22Rv1 (cell line): ENCODE data around the gene PTPRG.

Experiments used
- H3K27ac ChIP-seq: fragments of 450-650 bp; 2 replicates; pipeline ENCODE4 v1.5.1; 2017
- CTCF ChIP-seq: fragments of 450-650 bp; IDR thresholded peaks from 2 replicates; pipeline ENCODE4 v1.5.1; 2017; ENCODE audit warnings: mild to moderate bottlenecking
- ZFX ChIP-seq: fragments of 450-650 bp; IDR thresholded peaks from 2 replicates; pipeline ENCODE4 v1.6.1; 2017; ENCODE audit warnings: antibody characterized with exemption, borderline replicate concordance

The PTPRG gene

GRCh38 chr3:62022312-62022711 lies 460.9 kb downstream of the PTPRG start:
- no peak overlapping the region for H3K27ac ChIP-seq
- TF ChIP-seq ZFX (no peak), CTCF (no peak)

DNA sequence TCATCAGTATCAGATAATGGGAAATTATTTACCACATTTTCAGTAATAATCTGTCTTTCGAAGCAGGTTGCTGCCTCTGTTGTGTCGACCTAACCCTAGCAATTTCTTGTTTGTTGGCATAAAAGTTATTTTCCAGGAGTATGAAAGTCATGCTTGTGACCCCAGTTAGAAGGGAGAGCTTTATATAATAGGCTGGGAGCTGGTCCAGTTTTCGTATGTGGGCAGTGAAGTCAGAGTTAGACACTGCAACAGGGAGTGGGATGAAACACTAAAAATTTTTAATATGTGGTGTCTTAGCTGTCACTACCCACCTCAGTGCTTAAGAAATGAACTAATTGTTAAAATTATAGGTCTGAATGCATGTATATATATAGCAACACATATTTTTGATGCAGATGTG lies 463.5 kb downstream of the PTPRG start:
- H3K27ac ChIP-seq, result no peak overlapping the region
- no peak for TF ChIP-seq CTCF
- no peak for TF ChIP-seq ZFX

DNA sequence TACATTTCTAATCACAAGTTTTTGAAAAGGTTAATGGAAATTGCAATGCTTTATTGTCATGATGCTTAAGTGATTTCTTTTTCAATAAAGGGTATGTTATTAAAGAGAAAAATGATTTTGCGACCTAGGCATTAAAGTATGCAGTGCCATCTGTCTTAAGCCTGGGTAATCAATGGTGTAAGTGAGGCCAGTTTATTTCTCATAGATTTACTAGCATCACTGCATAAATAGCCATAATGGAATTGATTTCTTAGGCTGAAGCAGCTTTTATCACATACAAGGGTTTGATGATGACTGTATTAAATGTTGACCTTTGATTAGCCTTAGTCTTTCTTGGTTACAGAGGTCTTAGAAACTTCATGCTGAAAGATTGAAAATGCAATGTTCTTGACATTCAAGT lies 464.5 kb downstream of the PTPRG start:
- TF ChIP-seq CTCF (no peak), ZFX (no peak)
- H3K27ac ChIP-seq, result no peak overlapping the region

- TF ChIP-seq CTCF (no peak), ZFX (no peak)
- H3K27ac ChIP-seq, result no peak overlapping the region
Observed at GRCh38 chr3:62027241-62027640, 465.9 kb downstream of the PTPRG start.

- TF ChIP-seq ZFX (no peak), CTCF (no peak)
- H3K27ac ChIP-seq, result no peak overlapping the region
Observed at GRCh38 chr3:62027796-62028195, 466.4 kb downstream of the PTPRG start.

GRCh38 chr3:62028236-62028635 lies 466.9 kb downstream of the PTPRG start:
- TF ChIP-seq ZFX (no peak), CTCF (no peak)
- H3K27ac ChIP-seq, result no peak overlapping the region

GRCh38 chr3:62032738-62033137 lies 471.4 kb downstream of the PTPRG start:
- TF ChIP-seq ZFX, result no peak
- H3K27ac ChIP-seq, result no peak overlapping the region

- no peak for TF ChIP-seq CTCF
- H3K27ac ChIP-seq, result no peak overlapping the region
Observed at GRCh38 chr3:62035402-62036057, 474.2 kb downstream of the PTPRG start.
